NCI-H2107 treated with DMSO at 0.1 percent for 48 hours (cell line): ENCODE measurements around the gene EFNA5.
"Not testable (repeated sequence)": the region's sequence is repeated elsewhere in the genome, so short reads cannot be mapped to it uniquely, and the experiment has no call there.

ENCODE experiments used
- DNase-seq: peaks from one replicate; lab custom pipeline; 2025; ENCODE audit not compliant: unreplicated experiment; lab: John Stamatoyannopoulos, UW

The EFNA5 gene

DNA sequence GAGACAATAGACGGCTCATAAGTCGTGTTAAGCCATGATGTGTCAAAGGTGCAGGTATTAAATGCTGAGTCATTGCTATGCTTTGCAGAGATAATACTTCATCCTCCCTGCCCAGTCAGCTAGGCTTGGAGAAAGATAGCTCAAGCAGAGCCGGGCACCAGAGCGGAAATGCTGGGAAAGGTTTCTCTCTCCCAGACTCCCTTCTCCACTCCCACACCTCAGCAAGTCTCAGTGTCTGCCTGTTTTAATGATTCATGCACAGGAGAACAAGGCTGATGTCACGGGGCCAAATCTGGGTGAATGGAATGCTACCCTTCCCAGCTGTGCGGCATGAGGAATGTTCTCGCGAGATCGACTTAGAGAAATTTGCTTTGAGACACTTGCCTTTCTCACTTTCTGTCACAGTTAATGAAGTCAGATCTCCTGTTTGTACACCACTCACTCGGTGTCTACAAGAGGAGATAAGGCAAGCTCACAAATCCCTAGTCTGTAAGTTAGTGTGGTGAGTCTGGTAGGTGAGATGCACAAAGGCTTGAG is 204.4 kb downstream of the EFNA5 start:
- no peak for DNase-seq

DNA sequence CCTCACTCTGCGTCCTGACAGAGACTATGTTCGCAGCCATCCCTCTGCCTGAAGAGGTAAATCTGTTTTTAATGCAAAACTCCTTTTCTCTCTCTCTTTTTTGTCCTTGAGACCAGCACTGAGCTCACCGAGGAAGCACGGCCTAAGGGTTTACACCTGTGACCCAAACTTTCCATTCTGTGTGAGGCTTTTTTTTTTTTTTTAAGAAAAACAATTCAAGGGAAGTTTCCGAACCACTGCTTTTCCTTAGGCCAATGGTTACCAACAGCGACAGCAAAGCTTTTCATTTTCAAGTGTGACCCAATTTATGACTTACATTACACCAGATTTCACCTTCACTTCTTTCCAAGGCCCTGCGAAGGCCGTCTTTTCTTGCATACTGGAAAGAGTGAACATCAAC is 205.9 kb downstream of the EFNA5 start:
- no peak for DNase-seq

DNA sequence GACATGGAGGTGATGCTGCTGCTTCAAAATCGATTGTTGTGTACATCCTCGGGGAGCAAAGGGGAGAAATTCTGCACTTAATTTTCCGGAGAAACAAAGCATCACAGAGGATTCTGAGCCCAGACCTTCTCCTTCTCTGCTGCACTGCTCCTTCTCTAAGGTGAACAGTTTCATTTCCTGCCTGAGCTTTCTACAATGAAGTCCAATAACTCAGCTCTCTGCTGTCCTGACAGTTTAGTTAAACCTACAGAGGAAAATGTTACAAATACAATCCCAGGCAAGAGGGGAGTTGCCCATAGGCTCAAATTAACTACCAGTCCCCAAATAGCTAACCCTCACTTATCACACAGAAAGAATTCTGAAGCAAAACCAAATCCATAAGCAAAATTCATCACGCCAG is 206.3 kb downstream of the EFNA5 start:
- no peak for DNase-seq

DNA sequence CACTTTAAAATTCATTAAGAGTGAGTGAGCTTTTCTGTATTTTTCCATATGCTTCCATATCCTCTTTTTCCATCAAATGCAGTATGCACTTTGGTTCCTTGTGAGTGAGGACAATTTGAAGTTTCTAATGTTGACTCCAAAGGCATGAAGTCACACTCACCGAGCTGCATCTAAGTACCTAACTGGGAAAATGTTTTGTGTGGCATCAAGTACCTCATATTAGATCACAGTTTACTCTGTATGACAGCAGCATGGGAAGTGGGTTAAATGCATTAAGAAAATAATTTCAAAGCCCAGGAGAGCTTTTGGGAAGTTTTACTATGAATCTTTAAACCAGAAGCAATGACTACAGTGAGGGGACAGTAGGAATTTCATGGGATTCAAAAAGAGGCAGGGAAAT is 207.0 kb downstream of the EFNA5 start:
- no peak for DNase-seq

DNA sequence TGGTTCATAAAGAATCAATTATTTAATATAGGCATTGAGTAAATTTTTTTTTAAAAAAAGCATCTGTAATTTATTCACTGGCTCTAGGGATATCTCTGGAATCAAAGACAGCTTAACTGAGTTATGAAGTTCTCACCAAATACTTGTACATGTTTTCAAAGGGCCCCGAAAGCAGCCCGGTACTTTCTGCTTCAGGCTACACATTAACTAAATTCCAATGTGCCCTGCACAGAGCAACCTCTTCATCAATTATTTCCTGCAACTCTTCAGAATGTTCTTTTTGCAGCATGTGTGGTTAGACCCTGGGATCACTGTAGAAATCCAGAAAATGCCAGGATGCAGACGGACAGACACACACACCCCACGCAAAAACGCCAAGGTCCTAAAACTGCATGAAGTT is 209.0 kb downstream of the EFNA5 start:
- DNase-seq, result no peak

DNA sequence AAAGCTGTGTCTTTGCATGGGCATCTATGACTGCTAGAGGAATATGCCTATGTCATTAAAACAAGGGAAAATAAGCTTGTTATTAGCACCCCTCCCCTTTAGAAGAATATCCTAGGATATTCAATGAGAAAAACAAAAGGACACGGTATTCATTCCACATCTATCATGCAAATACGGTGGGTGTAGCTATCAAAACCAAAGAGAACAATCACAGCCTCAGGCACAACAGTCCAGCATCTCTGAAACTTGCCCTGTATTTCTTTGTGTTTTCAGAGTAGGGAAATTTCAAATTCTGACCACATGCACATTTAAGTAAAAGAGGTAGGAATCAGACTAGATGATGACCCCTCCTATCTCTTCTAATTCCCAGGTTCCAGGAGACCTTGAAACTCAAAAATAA is 209.9 kb downstream of the EFNA5 start:
- DNase-seq, result no peak

DNA sequence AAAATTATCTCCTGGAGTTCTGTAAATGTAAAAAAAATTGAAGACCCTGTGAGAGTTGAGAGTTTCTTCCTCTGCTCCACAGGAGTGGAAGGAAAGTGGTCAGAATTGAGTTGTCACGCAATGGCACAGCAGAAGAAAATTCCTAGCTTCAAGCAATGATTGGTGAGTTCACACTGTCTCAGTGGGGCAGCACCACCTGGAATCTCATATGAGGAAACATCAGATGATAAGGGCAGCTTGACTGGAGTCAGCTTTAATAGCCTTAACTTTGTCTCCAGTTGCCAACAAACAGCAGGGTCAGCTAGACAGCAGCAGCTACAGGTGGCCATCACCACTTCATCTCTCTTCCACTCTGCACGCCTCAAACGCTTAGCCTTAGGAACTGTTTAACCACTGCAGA is 211.1 kb downstream of the EFNA5 start:
- DNase-seq, result no peak

DNA sequence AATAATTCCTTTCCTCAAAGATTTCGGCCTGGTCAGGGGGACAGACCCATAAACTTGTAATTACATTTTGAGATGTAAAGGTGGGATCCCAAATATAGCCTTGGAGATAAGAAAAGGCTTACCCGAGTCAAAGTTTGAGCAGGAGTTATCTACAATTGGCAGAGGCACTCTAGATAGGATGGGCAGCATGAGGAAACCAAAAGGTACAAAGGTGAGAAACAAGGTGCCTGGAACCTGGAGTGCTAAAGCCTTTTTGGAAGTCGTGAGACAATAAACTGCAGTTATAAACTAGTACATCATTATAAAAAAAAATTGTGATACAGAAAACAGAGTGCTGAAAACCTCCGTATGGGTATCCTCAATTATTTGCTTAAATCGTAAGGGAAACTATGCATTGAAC is 212.4 kb downstream of the EFNA5 start:
- DNase-seq, result no peak

DNA sequence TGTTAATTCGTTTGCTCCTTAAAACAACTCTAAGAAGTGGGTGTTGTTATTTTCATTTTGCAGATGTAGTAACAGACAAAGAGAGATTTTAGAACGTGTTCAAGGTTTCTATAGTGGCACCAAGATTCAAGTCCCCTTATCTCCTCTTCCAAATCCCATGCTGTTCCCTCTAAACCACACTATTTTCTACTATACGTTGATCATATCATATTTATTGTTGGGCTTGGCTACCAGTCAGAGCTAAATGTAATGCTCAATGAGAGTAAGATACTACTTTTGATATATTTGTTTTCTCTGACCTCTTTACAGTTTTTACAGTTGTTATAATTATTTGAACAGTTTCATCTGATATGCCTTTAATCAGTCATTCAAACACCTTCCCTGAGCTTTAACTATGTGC is 212.9 kb downstream of the EFNA5 start:
- no peak for DNase-seq

DNA sequence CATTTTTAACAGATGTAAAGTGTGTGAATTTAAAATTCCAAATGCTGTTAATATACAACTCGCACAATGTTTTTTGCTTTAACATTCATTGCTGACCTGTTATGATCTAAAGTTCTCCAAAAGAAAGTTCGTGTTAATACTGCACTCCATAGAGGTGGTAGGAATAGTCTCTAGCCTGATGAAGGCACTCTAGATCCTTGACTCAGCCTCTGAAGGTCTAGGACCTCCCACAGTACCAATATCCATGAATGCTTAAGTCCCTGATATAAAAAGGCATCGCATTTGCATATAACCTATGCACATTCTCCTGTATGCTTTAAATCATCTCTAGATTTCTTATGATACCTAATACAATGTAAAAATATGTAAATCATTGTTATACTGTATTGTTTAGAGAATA is 213.6 kb downstream of the EFNA5 start:
- no peak for DNase-seq

DNA sequence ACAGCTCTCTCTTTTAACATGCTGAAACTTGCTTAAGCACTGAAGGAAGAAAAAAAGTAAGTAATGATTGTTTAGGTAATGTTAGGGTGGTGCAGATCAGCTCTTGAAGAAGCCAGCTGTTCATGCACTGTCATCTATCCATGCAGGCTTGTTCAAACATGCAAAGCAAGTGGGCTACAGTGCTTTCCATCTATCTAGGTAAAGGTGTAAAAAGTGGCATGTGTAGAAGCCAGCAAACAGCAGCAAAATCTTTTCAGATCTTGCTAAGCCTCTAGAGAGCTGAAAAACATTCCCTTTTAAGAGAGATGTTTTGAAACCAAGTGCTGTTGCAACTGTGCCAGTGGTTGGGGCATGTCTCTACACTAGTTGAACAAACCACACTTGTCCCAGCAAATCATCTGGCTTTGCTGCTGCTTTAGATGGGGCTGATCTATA is 214.4 kb downstream of the EFNA5 start:
- no peak for DNase-seq

DNA sequence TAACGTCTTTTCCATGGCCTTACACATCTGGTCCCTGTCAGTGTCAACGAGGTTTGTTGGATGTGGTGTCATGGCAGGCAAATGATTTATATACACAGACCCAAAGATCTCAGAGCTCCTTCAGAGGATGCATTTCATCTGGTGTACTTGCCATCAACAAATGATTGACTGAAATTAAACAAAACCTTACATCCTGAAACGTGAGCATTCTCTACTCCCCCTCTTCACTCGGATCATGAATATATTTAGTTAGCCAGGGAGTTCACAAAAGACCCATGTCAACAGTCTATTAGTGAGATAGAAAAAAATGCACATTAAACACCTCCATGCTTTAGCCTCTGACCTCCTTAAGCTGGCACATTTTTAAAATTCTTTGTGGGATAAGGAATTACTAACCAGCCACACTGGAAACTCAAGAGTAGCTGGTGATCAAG is 215.6 kb downstream of the EFNA5 start:
- no peak for DNase-seq

DNA sequence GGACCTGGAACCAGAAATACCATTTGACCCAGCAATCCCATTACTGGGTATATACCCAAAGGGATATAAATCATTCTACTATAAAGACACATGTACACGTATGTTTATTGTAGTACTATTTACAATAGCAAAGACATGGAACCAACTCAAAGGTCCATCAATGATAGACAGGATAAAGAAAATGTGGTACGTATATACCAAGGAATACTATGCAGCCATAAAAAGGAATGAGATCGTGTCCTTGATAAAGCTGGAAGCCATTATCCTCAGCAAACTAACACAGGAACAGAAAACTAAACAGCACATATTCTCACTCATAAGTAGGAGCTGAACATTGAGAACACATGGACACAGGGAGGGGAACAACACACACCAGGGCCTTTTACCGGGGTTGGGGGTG is 218.9 kb downstream of the EFNA5 start:
- DNase-seq, result not testable (repeated sequence)

DNA sequence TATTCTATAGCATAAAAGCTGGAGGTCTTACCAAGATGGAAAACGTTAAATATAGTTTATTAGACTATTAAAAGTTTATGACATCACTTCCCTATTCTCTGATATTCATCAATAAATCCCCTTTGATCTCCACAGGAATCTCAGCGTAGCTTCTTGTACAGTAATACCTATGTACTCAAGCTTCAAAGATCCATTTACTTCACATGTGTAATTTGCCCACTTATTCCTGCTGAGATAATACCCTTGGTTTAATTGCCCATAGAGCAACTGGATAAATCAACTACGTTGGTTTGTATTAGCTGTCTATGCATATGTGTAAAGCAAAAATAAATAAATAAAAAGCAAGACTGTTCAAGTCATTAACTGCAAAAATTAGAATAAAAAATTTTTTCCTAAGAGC is 219.7 kb downstream of the EFNA5 start:
- no peak for DNase-seq

DNA sequence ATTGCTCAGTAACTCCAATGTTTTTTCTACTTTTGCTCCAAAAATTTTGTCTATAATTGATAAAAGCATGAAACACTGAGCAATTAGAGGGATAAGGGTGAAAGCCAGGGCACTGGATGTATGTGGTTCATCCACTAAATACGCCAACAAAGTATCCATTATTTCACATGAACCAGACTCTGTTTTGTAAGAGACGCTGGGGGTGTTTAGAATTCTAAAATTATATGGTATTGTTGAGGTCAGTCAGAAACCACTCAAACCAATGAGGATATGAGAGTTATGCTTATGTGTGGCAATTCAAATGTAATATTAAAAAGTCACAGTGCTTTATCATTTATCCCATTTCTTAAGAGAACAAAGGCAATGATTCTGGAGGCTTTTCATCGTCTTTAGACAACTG is 220.2 kb downstream of the EFNA5 start:
- no peak for DNase-seq

DNA sequence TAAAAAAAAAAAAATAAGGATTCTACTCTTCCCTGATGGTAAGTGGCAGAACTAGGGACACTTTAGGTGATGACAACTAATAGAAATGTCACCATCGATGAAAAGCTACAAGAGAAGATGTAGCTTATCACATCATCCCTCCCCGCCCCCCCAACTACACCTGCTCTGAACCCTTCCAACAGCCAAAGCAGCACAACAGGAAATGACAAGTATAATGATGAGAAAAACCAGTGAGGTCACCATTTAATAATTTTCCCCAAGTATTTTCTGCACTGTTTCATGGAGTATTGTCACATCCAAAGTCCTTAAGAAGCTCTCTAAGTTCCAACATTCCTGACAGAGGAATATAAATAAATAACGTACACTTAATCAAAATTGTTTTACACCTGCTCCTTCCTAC is 221.4 kb downstream of the EFNA5 start:
- DNase-seq, result no peak

DNA sequence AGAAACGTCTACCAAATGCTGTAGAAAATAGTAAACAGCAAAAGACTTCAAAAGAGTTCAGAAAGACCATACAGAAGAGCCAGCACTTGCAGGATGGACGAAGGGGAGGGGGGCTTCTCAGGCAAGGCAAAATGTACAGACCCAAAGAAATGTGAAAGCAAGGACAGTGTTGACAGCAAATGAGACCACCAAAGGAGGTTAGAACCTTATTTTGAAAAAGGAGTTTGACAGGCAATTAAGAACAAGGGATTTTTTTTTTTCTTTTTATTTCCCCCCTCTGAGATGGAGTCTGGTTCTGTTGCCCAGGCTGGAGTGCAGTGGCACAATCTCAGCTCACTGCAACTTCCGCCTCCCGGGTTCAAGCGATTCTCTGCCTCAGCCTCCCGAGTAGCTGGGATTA is 223.2 kb downstream of the EFNA5 start:
- DNase-seq, result no peak

DNA sequence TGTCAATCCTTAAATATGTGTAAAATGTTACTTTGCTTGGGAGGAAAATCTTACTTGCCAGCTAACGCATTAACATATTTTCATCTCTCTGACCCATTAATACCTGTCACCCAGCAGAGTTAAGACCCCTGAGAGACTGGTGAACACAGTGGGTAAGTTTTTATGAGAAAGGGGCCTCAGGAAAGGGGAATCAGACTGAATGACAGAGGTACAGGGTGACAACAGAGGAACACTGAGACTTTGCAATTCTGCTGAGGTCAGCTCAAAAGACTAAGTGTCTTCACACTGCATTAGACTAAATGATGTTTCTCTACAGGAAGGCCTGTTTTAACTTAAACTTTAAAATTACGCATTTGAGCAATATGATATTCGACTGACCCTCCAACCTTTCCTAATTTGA is 223.8 kb downstream of the EFNA5 start:
- DNase-seq, result no peak

DNA sequence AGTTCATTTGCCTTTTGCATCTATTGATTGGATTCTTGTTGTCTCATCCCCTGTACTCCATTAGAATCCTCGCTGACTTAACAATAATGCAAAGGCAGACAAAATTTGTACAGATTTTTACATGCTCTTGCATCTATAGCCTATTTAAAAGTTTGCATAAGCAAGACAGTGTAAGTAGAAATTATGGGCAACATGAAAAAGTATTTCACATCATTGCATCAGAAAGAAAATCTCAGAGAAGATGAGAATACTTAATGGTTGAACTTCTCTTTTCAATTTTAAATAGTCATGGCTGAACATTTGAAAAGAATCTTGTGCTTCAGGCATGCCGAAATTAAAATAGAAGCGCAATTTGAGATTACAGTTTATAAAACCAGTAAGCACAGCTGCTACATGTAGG is 226.4 kb downstream of the EFNA5 start:
- no peak for DNase-seq

DNA sequence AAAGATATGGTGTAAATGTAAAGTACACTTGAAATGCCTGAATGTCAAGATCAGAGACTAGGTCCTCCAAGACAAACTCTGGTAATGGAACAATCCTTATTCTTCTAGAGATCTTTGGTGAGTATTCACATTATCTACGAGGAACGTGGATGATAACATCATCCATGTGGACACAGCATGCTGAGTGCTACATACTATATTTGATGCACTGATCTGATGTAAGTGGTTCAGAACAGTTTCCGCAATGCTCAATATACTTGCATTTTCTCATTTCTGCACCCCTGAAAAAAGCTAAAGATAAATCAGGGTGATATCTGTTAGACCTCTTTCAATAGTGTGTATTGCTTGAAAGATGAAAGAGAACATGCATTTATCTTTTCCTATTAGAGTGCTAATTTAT is 226.8 kb downstream of the EFNA5 start:
- DNase-seq, result no peak

DNA sequence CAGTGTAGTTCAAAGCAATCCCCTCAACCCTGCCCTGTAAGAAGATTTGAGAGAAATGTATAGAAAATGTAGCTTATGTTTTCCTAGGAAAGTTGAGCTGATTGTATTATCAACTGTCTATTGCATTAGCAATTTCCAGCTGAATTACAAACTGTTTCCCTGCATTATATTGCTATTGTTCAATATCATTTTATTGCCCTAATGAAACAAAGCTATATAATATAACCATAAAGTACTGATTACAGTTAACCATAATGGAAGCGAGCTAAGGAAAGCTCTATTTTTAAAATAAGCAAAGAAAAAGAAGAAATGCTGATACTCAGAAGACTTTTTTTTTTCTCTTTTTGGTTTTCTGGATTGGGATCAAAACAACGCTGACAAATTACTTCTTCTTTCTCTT is 228.3 kb downstream of the EFNA5 start:
- no peak for DNase-seq

DNA sequence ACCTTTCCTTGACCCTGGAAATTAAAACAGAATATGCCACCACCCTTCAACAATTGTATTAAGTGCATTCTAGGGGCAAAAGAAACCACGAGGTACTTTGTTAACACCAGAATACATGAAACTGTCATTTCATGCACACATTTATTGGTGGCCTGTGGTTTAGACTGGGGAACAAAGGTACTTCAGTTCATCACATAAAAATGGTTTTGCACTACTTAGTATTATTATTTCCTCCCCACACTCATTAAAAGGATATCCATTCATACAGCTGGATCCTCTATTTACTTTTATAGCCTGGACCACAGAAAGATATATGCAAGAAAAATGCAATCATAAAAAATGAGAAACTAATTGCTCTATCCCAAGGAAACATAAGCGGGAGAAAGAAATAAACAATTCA is 230.9 kb downstream of the EFNA5 start:
- no peak for DNase-seq

DNA sequence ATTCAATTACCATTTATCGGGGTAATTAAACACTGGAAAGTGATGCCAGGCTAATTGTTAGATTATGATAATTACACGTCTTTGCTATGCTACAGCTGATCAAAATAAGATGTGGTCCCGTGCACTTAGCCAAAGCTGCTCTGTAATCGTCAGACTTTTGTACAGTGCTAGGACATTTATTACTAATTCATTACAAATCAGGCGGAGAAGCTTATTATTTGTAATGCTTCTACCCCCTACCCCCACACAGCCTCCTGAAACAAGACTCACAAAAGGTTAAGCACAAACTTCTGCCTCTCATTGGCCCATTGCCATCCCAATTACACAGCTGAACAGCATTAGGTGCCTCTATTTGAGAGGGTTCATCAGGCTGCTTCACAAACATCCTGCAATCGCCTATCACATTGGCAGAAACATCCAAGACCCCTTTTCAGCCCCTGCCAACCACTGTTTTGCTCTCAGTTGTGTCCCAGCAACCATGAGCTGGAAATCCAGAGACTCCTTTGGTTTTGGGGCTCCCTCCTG is 232.7 kb downstream of the EFNA5 start:
- no peak for DNase-seq

DNA sequence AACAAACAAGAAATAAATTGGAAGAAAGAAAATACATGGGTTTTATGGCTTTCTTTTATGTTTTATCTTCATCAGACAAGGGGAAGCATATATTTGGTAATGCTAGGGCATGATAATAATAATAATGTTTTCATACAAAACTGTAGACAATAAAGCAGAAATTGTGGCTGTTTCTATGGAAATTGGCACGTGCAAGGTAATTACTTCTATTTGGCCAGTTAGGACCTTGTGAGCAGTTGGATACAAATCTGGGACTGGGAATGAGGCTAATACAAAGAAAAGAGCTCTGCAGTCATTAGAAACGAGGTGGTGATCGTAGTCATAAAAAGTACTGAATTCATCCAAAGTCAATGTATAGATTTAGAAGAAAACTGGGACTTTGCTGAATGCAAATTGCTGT is 233.6 kb downstream of the EFNA5 start:
- no peak for DNase-seq
